ENCODE measurements around the gene OSBP2.

Gene OSBP2

DNA sequence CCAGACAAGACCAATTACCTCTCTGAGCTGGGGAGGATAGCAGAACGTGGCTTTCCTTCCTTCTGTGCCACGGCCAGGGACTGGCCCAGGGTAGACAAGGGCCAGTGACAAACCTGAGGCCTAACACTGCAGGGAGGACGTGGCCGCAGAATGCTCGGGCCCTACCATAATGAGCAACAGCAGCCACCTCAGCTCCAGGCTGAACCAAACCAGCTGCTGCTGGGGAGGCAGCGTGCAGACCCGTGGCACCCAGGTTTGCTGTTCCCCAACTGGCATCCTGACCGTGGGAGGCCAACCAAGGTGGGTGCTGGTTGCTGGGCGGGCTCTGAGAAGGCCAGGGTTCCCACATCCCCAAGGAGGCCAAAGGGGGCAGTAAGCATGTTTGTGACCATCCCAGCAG, 190.9 kb downstream of the OSBP2 start:
- TF ChIP-seq ZNF274 (IDR thresholded peaks at IDR 0.05; ENCODE audit: low read depth, low read length), result no peak
- H3K4me3 ChIP-seq (ENCODE audit: low read length), result no peak overlapping the region

GRCh38 chr22:30887453-30887852, 192.8 kb downstream of the OSBP2 start:
- TF ChIP-seq ZNF274 (IDR thresholded peaks at IDR 0.05; ENCODE audit: low read depth, low read length), result no peak
- H3K4me3 ChIP-seq (ENCODE audit: low read length), result no peak overlapping the region

DNA sequence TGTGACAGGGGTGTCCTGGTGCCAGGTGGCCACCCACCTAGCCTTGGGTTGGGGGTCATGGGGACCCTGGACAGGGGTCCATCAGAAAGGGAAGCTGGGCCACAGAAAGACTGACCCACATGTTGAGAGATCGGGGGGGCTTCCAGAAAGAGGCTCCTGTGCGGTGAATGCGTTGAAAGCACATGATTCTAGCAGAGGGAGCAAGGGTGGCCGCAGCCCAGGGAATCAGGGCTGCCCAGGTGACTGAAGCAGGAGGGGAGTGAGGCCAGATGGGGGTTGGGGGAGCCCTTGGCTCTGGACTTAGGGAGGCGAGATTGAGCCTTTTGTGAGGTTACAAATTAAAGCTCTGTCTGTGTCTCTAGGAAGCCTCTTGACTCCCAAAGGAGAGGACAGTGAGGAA, 193.2 kb downstream of the OSBP2 start:
- no peak for TF ChIP-seq ZNF274 (IDR thresholded peaks at IDR 0.05; ENCODE audit: low read depth, low read length)
- no peak overlapping the region for H3K4me3 ChIP-seq (ENCODE audit: low read length)

DNA sequence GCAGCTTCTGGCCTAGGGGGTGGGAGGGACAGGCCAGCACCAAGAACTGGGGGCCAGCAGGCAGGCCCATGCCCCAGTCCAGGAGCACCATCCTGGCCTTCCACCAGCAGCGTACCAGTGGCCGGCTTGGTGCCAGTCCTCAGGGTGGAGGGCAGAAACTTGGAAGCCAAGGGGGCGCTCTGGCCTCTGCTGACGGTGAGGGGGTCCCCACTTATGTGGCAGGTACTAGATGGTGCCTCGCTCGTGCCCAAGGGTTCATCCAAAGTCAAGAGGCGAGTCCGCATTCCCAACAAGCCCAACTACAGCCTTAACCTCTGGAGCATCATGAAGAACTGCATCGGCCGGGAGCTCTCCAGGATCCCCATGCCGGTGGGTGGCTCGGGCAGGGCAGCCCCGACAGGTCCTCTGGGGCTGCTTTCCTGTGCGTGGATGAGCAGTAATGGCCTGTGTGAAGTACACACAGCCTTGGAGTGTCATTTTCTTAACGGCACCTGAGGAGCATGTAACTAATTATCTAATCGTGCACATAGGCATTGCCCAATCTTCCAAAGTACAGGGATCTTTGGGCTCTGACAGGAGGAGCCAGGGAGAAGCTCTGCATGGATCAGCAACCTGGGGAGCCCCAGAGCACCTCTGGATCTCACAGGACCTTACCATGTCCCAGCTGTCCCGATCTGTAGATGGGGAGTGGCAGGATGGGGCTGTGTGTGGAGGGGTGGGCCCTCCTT, 194.8 kb downstream of the OSBP2 start:
- TF ChIP-seq ZNF274 (IDR thresholded peaks at IDR 0.05; ENCODE audit: low read depth, low read length), result no peak

GRCh38 chr22:30889996-30890480, 195.4 kb downstream of the OSBP2 start:
- no peak for TF ChIP-seq ZNF274 (IDR thresholded peaks at IDR 0.05; ENCODE audit: low read depth, low read length)
- H3K4me3 ChIP-seq (ENCODE audit: low read length), result no peak overlapping the region

More for the DNA sequence above, 194.8 kb downstream of the OSBP2 start:
- H3K4me3 ChIP-seq (ENCODE audit: low read length), result no peak overlapping the region

DNA sequence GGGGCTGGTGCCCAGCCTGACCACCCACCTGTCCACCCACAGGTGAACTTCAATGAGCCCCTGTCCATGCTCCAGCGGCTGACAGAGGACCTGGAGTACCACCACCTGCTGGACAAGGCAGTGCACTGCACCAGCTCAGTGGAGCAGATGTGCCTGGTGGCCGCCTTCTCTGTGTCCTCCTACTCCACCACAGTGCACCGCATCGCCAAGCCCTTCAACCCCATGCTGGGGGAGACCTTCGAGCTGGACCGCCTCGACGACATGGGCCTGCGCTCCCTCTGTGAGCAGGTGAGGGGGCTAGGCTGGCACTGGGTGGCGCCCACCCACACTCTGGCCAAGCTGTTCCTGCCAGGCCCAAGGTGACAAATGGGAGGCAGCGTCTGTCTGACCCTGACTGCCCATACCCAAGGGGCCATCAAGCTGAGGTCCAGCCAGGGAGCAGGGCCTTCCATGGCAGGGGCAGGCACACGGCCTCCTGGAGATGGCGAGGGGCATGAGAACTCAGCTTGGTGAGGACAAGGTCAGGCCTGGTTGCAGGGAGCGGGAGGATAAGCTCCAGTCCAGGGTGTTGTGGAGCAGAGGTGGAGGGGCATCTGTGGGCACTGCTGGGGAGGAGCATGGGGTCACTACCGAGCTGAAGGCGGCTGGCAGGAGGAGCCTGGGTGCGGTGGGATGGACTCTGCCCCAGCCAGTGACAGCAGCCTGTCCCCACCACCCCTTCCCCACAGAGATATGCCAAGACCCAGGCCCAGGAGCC, 196.2 kb downstream of the OSBP2 start:
- no peak overlapping the region for H3K4me3 ChIP-seq (ENCODE audit: low read length)
- no peak for TF ChIP-seq ZNF274 (IDR thresholded peaks at IDR 0.05; ENCODE audit: low read depth, low read length)

- TF ChIP-seq ZNF274 (IDR thresholded peaks at IDR 0.05; ENCODE audit: low read depth, low read length), result no peak
Observed at GRCh38 chr22:30891443-30891755, 196.7 kb downstream of the OSBP2 start.

DNA sequence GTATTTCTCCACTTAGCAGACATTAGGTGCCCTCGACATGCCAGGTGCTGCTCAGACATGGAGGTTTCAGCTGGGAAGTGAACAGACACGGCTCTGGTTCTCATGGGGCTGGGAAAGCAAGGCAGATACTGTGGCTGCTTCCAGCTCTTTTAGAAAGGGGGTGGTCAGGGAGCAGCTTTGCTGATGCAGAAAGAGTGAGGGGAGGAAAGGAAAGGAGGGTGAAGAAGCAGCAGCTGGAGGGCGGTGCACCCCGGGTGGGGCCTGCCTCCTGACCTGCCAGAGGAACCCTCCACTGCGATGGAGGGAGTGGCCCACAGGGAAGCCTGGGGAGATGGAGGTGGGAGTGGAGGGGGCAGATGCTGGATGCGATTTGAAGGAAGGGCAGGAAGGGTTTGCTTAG, 197.1 kb downstream of the OSBP2 start:
- TF ChIP-seq ZNF274 (IDR thresholded peaks at IDR 0.05; ENCODE audit: low read depth, low read length), result no peak
- H3K4me3 ChIP-seq (ENCODE audit: low read length), result no peak overlapping the region

More at GRCh38 chr22:30891443-30891755, 196.7 kb downstream of the OSBP2 start:
- H3K4me3 ChIP-seq (ENCODE audit: low read length), result no peak overlapping the region

- no peak for TF ChIP-seq ZNF274 (IDR thresholded peaks at IDR 0.05; ENCODE audit: low read depth, low read length)
- H3K4me3 ChIP-seq (ENCODE audit: low read length), result no peak overlapping the region
Observed at GRCh38 chr22:30892286-30892685, 197.6 kb downstream of the OSBP2 start.

- no peak overlapping the region for H3K4me3 ChIP-seq (ENCODE audit: low read length)
- TF ChIP-seq ZNF274 (IDR thresholded peaks at IDR 0.05; ENCODE audit: low read depth, low read length), result no peak
Observed at GRCh38 chr22:30892731-30893221, 198.1 kb downstream of the OSBP2 start.

DNA sequence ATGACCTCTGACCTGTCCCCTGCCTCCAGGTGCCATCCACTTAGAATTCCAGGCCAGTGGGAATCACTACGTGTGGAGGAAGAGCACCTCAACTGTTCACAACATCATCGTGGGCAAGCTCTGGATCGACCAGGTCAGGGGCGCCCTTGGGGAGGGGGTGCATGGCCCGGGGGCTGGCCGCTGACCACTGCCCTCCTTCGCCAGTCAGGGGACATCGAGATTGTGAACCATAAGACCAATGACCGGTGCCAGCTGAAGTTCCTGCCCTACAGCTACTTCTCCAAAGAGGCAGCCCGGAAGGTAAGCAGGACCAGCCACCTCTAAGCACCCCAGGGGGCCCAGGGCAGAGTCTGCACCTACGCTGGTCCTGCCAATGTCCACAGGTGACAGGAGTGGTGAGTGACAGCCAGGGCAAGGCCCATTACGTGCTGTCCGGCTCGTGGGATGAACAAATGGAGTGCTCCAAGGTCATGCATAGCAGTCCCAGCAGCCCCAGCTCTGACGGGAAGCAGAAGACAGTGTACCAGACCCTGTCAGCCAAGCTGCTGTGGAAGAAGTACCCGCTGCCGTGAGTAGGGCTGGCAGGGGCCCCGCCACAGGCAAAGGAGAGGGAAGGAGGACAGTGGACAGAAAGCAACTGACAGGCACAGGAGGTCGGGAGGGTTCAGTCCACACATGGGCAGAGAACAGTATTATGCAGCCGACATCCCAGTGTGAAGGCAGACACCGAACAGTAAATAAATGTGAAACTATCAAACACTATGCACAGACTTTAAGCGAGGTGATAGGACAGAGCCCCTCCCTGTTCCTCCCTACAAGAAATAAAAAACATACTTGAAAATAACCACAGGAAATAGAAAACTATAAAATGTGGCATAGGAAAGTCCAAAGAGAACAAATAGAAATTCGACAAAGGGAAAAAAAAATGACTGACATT, 199.0 kb downstream of the OSBP2 start:
- no peak for TF ChIP-seq ZNF274 (IDR thresholded peaks at IDR 0.05; ENCODE audit: low read depth, low read length)
- H3K4me3 ChIP-seq (ENCODE audit: low read length), result no peak overlapping the region

GRCh38 chr22:30894371-30894740, 199.7 kb downstream of the OSBP2 start:
- H3K4me3 ChIP-seq (ENCODE audit: low read length), result no peak overlapping the region
- TF ChIP-seq ZNF274 (IDR thresholded peaks at IDR 0.05; ENCODE audit: low read depth, low read length), result no peak

- no peak overlapping the region for H3K4me3 ChIP-seq (ENCODE audit: low read length)
- no peak for TF ChIP-seq ZNF274 (IDR thresholded peaks at IDR 0.05; ENCODE audit: low read depth, low read length)
Observed at GRCh38 chr22:30902496-30903357, 208.1 kb downstream of the OSBP2 start.
